K562 (cell line): Measurements from ENCODE around the gene MYO18B. TPM values are rescaled to one million over a fixed set of nuclear protein-coding genes. Genes with fewer than 3 reads are reported as not detected.

ENCODE experiments used
- ATAC-seq: fragments of 200-7000 bp; cut with Tn5 transposase; 3 replicates; pipeline ENCODE4 v1.9.1; 2020; ENCODE audit warnings: moderate library complexity
- BruUV-seq: library from RNA; stranded (reverse); fragments of 400-500 nt; replicated peaks from 2 replicates; lab custom pipeline; 2021; lab: Mats Ljungman, UMichigan
- CTCF ChIA-PET: fragments of 300-600 bp; formaldehyde crosslinking; extraction: SDS; loops from one replicate; lab custom pipeline; 2021; ENCODE audit warnings: low intra/inter-chr PET ratio; lab: Yijun Ruan, JAX
- POLR2A ChIA-PET: fragments of 300-600, 350-650 bp; sonication (Branson Sonifier 250); formaldehyde crosslinking; extraction: SDS; loops from one replicate; lab custom pipeline; 2021; ENCODE audit warnings: antibody characterized with exemption, inconsistent platforms; lab: Yijun Ruan, JAX
- DNase-seq, 4 experiments: peaks; one replicate each; pipeline versions ENCODE4 v3.0.0 to v3.0.0-alpha.2; 2011 to 2018; ENCODE audit warnings: low spot score in 3 of 4, mixed read lengths in 3 of 4; ENCODE audit errors: extremely low read depth in 1 of 4
- FAIRE-seq: peaks from 2 replicates; lab custom pipeline; 2011; peaks lifted over from hg19 to GRCh38; lab: Jason Lieb, UNC
- H2AFZ ChIP-seq: 2 replicates; pipeline ENCODE4 v1.6.0; 2011; ENCODE audit warnings: low read depth, low read length, control low read depth, inconsistent platforms
- H3K27ac ChIP-seq: fragments of 200-600 bp; 3 replicates; pipeline ENCODE4 v1.8.0; 2011; ENCODE audit warnings: low read depth, mild to moderate bottlenecking, control low read depth, inconsistent platforms, low read length, moderate library complexity, mixed read lengths; ENCODE audit errors: extremely low read depth
- H3K27me3 ChIP-seq, 2 experiments: fragments of 300-600 bp in 1 of 2; 2 replicates in 1 of 2; 3 replicates in 1 of 2; pipeline versions ENCODE4 v1.6.0 to v1.8.0; 2011; ENCODE audit warnings: inconsistent platforms in 2 of 2, low read length in 2 of 2, mild to moderate bottlenecking in 1 of 2, mixed read lengths in 1 of 2, moderate library complexity in 1 of 2; ENCODE audit not compliant: control insufficient read depth in 2 of 2, insufficient read depth in 2 of 2
- H3K36me3 ChIP-seq: fragments of 300-600 bp; 3 replicates; pipeline ENCODE4 v1.8.0; 2011; ENCODE audit warnings: mild to moderate bottlenecking, low read length, inconsistent platforms; ENCODE audit not compliant: control insufficient read depth, insufficient read depth
- H3K4me1 ChIP-seq, 2 experiments: fragments of 200-600 bp in 1 of 2; replicated peaks in 1 of 2; 2 replicates in 1 of 2; 3 replicates in 1 of 2; pipeline versions ENCODE4 v1.5.1 to v1.8.0; 2011; ENCODE audit warnings: inconsistent platforms in 2 of 2, low read length in 2 of 2, mild to moderate bottlenecking in 1 of 2, mixed read lengths in 1 of 2, moderate library complexity in 1 of 2; ENCODE audit not compliant: control insufficient read depth in 2 of 2, insufficient read depth in 2 of 2
- H3K4me2 ChIP-seq: 2 replicates; pipeline ENCODE4 v1.6.1; 2011; ENCODE audit warnings: low read length, control low read depth, inconsistent platforms, mixed read lengths; ENCODE audit not compliant: insufficient read depth
- H3K4me3 ChIP-seq: fragments of 200-600 bp; sonication (generic), shearing (Covaris generic); 2 replicates; pipeline ENCODE4 v1.5.1; 2016; ENCODE audit warnings: control low read depth, inconsistent platforms
- H3K79me2 ChIP-seq: fragments of 200-600 bp; 3 replicates; pipeline ENCODE4 v1.8.0; 2011; ENCODE audit warnings: low read length, inconsistent platforms; ENCODE audit not compliant: control insufficient read depth, insufficient read depth
- H3K9ac ChIP-seq, 2 experiments: 2 replicates each; pipeline versions ENCODE4 v1.6.0 to v1.6.1; 2011; ENCODE audit warnings: low read depth in 2 of 2, low read length in 2 of 2, control low read depth in 1 of 2, inconsistent platforms in 1 of 2, mild to moderate bottlenecking in 1 of 2, mixed read lengths in 1 of 2; ENCODE audit not compliant: insufficient read depth in 1 of 2
- H3K9me1 ChIP-seq: one replicate; pipeline ENCODE4 v1.6.0; 2011; ENCODE audit warnings: inconsistent platforms, mild to moderate bottlenecking, low read length, moderate library complexity; ENCODE audit not compliant: control insufficient read depth, insufficient read depth
- H3K9me3 ChIP-seq: replicated peaks from 2 replicates; pipeline ENCODE4 v1.5.1; 2011; ENCODE audit warnings: low read depth, low read length, inconsistent platforms; ENCODE audit not compliant: control insufficient read depth, insufficient read depth
- H4K20me1 ChIP-seq: replicated peaks from 2 replicates; pipeline ENCODE4 v1.6.1; 2011; ENCODE audit warnings: low read length, inconsistent platforms, mixed read lengths; ENCODE audit not compliant: control insufficient read depth, insufficient read depth
- ATF3 ChIP-seq, 2 experiments: fragments of 450-650 bp in 1 of 2; sonication (generic) in 1 of 2; formaldehyde crosslinking in 1 of 2; IDR thresholded peaks in 1 of 2; conservative IDR thresholded peaks in 1 of 2; 2 replicates each; pipeline versions ENCODE4 v1.6.1 to v1.8.1; 2016 to 2023; ENCODE audit warnings: mild to moderate bottlenecking in 2 of 2, moderate library complexity in 2 of 2, inconsistent platforms in 1 of 2, missing genetic modification reagents in 1 of 2
- DDX20 ChIP-seq: fragments of 450-650 bp; IDR thresholded peaks from 2 replicates; pipeline ENCODE4 v1.6.1; 2016; ENCODE audit warnings: missing genetic modification characterization, low read depth, mild to moderate bottlenecking, missing compliant biosample characterization, moderate library complexity
- DPF2 ChIP-seq: fragments of 450-650 bp; IDR thresholded peaks from 2 replicates; pipeline ENCODE4 v1.6.1; 2016
- E4F1 ChIP-seq: fragments of 250-450 bp; sonication (Bioruptor Pico); IDR thresholded peaks from 2 replicates; pipeline ENCODE4 v1.5.0; 2021; ENCODE audit warnings: mild to moderate bottlenecking, borderline replicate concordance
- EHMT2 ChIP-seq: fragments of 450-650 bp; IDR thresholded peaks from 2 replicates; pipeline ENCODE4 v1.6.1; 2018; ENCODE audit warnings: antibody characterized with exemption
- ELF4 ChIP-seq: fragments of 450-650 bp; formaldehyde crosslinking; IDR thresholded peaks from 2 replicates; pipeline ENCODE4 v1.4.0; 2022; ENCODE audit warnings: missing genetic modification characterization
- HOXB6 ChIP-seq: fragments of 250-450 bp; sonication (Bioruptor Pico); IDR thresholded peaks from 2 replicates; pipeline ENCODE4 v1.5.1; 2022; ENCODE audit warnings: mild to moderate bottlenecking, borderline replicate concordance
- L3MBTL2 ChIP-seq: fragments of 450-650 bp; IDR thresholded peaks from 2 replicates; pipeline ENCODE4 v1.6.1; 2016; ENCODE audit warnings: mild to moderate bottlenecking, moderate library complexity
- MAFK ChIP-seq: IDR thresholded peaks from 2 replicates; pipeline ENCODE4 v1.6.1; 2011; ENCODE audit warnings: low read length, improper control_type of control experiment
- MCM7 ChIP-seq, 2 experiments: fragments of 450-650 bp; IDR thresholded peaks; 2 replicates each; pipeline ENCODE4 v1.6.1; 2016 to 2018
- NFE2 ChIP-seq: IDR thresholded peaks from 2 replicates; pipeline ENCODE4 v1.6.1; 2014; ENCODE audit warnings: antibody characterized with exemption, low read depth
- SP1 ChIP-seq: sonication (generic); formaldehyde crosslinking; IDR thresholded peaks from 2 replicates; pipeline ENCODE4 v1.8.1; 2022; ENCODE audit warnings: mild to moderate bottlenecking, missing genetic modification reagents
- TRIM28 ChIP-seq: fragments of 450-650 bp; IDR thresholded peaks from 2 replicates; pipeline ENCODE4 v1.6.1; 2017
- YY1 ChIP-seq, 3 experiments: IDR thresholded peaks; 2 replicates each; pipeline ENCODE4 v1.6.1; 2011; ENCODE audit warnings: low read length in 2 of 3, mild to moderate bottlenecking in 2 of 3, moderate library complexity in 2 of 3, borderline replicate concordance in 1 of 3, control low read depth in 1 of 3, low read depth in 1 of 3; ENCODE audit not compliant: insufficient read depth in 3 of 3, insufficient replicate concordance in 2 of 3, control insufficient read depth in 1 of 3, insufficient read length in 1 of 3; ENCODE audit errors: extremely low read depth in 1 of 3
- WGBS: fragments of 100-300 bp; shearing (Covaris generic); methylation state at CpG from one replicate; pipeline ENCODE4 v1.1.6; 2016; ENCODE audit warnings: low coverage, mixed read lengths; ENCODE audit not compliant: insufficient coverage; ENCODE audit errors: missing lambda C conversion rate; 5-methylcytosine and 5-hydroxymethylcytosine counted together
- in situ Hi-C: fragments of 300-500 bp; cut with MboI; formaldehyde crosslinking; loops from 4 replicates; pipeline ENCODE4 v1.15.0; 2018; ENCODE audit warnings: inconsistent platforms, mixed read lengths
- intact Hi-C: fragments of 100-400 bp; cut with micrococcal nuclease; formaldehyde crosslinking; loops from 2 replicates; pipeline ENCODE4 v1.14.2; 2022
- polyA plus RNA-seq, 8 experiments: library from polyadenylated mRNA; depleted of rRNA in 4 of 8; stranded (reverse) in 5 of 8; unstranded in 3 of 8; fragments of >200 nt; fragmentation: Nextera tagmentation in 2 of 8; fragmentation: Illumina TruSeq in 1 of 8; extraction: Ambion mirVana in 2 of 8; extraction: Trizol in 1 of 8; gene quantifications; 2 replicates each; pipeline versions ENCODE4 v1.2.1 to v1.2.3, GENCODE V29; 2011 to 2014; ENCODE audit warnings: inconsistent platforms in 1 of 8, missing spikeins in 1 of 8
- total RNA-seq, 7 experiments: library from RNA; depleted of rRNA in 6 of 7; stranded (reverse); fragments of >200 nt in 6 of 7; fragmentation: Illumina TruSeq in 2 of 7; extraction: Trizol in 2 of 7; gene quantifications; 2 replicates each; pipeline versions ENCODE4 v1.2.1 to v1.2.3, GENCODE V29; 2011 to 2021; ENCODE audit warnings: low replicate concordance in 1 of 7
- TF ChIP-seq, protein P1 (sequence below): fragments of 200-400 bp; formaldehyde crosslinking; IDR thresholded peaks from 2 replicates; pipeline ENCODE4 v1.6.1; 2017; ENCODE audit warnings: mild to moderate bottlenecking, low read depth, low read length, moderate library complexity

The MYO18B gene
- total and polyA plus RNA-seq, 9 of the 15 experiments (the other 6 are each of a cell fraction or from before 2014, with no cell fraction given) = 0.06 to 7.0 (median 4.3) TPM

DNA sequence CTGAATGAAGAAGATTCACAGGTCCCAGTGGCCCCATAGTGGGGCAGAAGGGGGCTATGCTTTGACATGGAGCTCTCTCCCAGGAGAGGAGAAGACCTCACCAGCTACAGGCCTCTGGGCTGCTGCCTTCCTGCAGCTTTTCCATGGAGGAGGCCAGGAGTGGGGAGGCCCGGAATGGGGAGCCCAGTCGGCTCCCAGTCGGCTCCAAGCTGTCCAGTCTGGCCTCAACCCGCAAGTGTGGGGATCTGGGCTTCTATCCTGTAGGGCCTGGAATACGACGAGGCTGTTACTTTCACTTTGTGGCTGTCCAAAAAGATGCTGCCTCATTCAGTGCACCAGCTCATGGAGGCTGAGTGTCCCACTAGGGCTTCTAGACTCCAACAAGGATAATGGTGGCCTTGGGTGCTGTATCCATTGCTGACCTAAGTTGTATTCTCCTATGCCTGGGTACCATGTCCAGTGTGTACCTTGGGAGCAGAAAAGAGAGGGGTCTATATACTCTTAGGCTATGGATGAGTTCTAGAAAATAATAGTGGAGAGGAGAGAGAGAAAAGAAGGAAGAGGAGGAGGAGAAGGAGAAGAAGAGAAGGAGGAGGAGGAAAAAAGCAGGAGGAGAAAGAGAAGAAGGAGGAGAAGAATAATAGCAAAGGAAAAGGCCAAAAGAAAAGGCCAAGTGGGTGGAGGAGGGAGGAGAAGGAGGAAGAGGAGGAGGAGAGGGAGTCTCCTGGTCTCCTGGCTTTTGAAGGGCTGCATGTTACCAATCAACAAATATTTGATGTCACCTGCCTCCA, 1.1 kb downstream of the MYO18B start:
- H4K20me1 ChIP-seq = peaks cover 22% of the 10 kb centered on the region
- intact Hi-C loops = loop anchor here (2.0 kb wide), 1 partner anchor 18 kb away; no protein-coding TSS in a partner anchor
- 0% methylated on average over 6 of the region's 6 CpGs for WGBS
- no peaks in the 10 kb centered on the region; the same call in 2 of the 3 replicates for H3K36me3 ChIP-seq
- H3K27me3 ChIP-seq = no peaks in the 10 kb centered on the region
- H3K9me1 ChIP-seq = no peaks in the 10 kb centered on the region
- H3K9me3 ChIP-seq = no peaks in the 10 kb centered on the region
- H3K9ac ChIP-seq = peak overlapping the region; percentile 94 to 96
- ChIA-PET POLR2A (interaction anchor here (1.1 to 2.2 kb wide), 9 partner anchors 7 to 37 kb away, joined by 3 to 14 read pairs (median 5); no protein-coding TSS in a partner anchor), CTCF (no interaction called here)
- DNase-seq = peak in 2 of 4 experiments; percentile 32 to 43
- peak overlapping the region; percentile 99 for H3K27ac ChIP-seq
- peak overlapping the region; percentile 78 for H3K4me3 ChIP-seq
- peak; percentile 23 for FAIRE-seq
- H3K4me2 ChIP-seq = peak overlapping the region; percentile 76
- peak; percentile 46 for ATAC-seq
- in situ Hi-C loops = no loop called here
- peak overlapping the region; percentile 79; the same call in 1 of the 2 replicates for H2AFZ ChIP-seq
- peaks cover 18 to 45% of the 10 kb centered on the region in 2 experiments; a peak in 4 of 5 replicates for H3K4me1 ChIP-seq
- peaks cover 57% of the 10 kb centered on the region for H3K79me2 ChIP-seq
- BruUV-seq = no TSS peak
- no peak for TF ChIP-seq E4F1 (CRISPR knock-in tag)
- 0 out of 2 replicates have a peak, but pooled peaks have one; percentile 20 for TF ChIP-seq MAFK
- no peak for TF ChIP-seq ATF3 (IDR thresholded peaks at IDR 0.05)
- TF ChIP-seq ATF3 (CRISPR knock-in tag; conservative IDR thresholded peaks at IDR 0.05) = no peak
- TF ChIP-seq L3MBTL2 = no peak
- TF ChIP-seq NFE2 = peak; percentile 52; the same call in 1 of the 2 replicates
- no peak for TF ChIP-seq DDX20 (tag)
- TF ChIP-seq TRIM28 = no peak
- 0 out of 2 replicates have a peak, but pooled peaks have one; percentile 22 for TF ChIP-seq EHMT2
- TF ChIP-seq ELF4 (CRISPR knock-in tag) = peak; percentile 35; the same call in 1 of the 2 replicates
- no peak for TF ChIP-seq HOXB6 (CRISPR knock-in tag)
- TF ChIP-seq SP1 (CRISPR knock-in tag) = no peak
- TF ChIP-seq, protein P1, sequence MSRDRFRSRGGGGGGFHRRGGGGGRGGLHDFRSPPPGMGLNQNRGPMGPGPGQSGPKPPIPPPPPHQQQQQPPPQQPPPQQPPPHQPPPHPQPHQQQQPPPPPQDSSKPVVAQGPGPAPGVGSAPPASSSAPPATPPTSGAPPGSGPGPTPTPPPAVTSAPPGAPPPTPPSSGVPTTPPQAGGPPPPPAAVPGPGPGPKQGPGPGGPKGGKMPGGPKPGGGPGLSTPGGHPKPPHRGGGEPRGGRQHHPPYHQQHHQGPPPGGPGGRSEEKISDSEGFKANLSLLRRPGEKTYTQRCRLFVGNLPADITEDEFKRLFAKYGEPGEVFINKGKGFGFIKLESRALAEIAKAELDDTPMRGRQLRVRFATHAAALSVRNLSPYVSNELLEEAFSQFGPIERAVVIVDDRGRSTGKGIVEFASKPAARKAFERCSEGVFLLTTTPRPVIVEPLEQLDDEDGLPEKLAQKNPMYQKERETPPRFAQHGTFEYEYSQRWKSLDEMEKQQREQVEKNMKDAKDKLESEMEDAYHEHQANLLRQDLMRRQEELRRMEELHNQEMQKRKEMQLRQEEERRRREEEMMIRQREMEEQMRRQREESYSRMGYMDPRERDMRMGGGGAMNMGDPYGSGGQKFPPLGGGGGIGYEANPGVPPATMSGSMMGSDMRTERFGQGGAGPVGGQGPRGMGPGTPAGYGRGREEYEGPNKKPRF = no peak
- peak in 1 of 3 experiments; percentile 24 for TF ChIP-seq YY1 (IDR thresholded peaks at IDR 0.05; ENCODE audit: borderline replicate concordance in 1 of 3, control insufficient read depth in 1 of 3, extremely low read depth in 1 of 3, insufficient read depth in 3 of 3, insufficient read length in 1 of 3, insufficient replicate concordance in 2 of 3, low read depth in 1 of 3, low read length in 2 of 3)
- no peak for TF ChIP-seq MCM7 (IDR thresholded peaks at IDR 0.05)
- TF ChIP-seq DPF2 = peak; percentile 36; the same call in 1 of the 2 replicates
